HepG2 (cell line): Measurements from ENCODE around the gene KANSL1L. TPM values are rescaled to one million over a fixed set of nuclear protein-coding genes. Genes with fewer than 3 reads are reported as not detected.

ENCODE experiments used
- MXI1 ChIP-seq: IDR thresholded peaks from 3 replicates; pipeline ENCODE4 v1.6.1; 2012; ENCODE audit warnings: low read depth, low read length, inconsistent platforms, borderline replicate concordance
- NFKBIZ ChIP-seq: IDR thresholded peaks from 2 replicates; pipeline ENCODE4 v1.6.1; 2018; ENCODE audit warnings: missing genetic modification reagents, missing compliant biosample characterization
- PPARG ChIP-seq: conservative IDR thresholded peaks from 2 replicates; pipeline ENCODE4 v1.6.1; 2016; ENCODE audit warnings: missing biosample characterization, missing genetic modification reagents
- RERE ChIP-seq: IDR thresholded peaks from 2 replicates; pipeline ENCODE4 v1.6.1; 2016; ENCODE audit warnings: low read depth, missing genetic modification reagents, missing compliant biosample characterization
- SAFB2 ChIP-seq: sonication (generic); formaldehyde crosslinking; IDR thresholded peaks from 2 replicates; pipeline ENCODE4 v1.5.1; 2020; ENCODE audit warnings: missing genetic modification reagents, low read depth, mild to moderate bottlenecking, borderline replicate concordance
- SNAPC2 ChIP-seq: sonication (generic); formaldehyde crosslinking; IDR thresholded peaks from 2 replicates; pipeline ENCODE4 v1.8.1; 2022; ENCODE audit warnings: mild to moderate bottlenecking, missing genetic modification reagents
- STAT6 ChIP-seq: sonication (generic); formaldehyde crosslinking; IDR thresholded peaks from 2 replicates; pipeline ENCODE4 v1.4.0; 2020; ENCODE audit warnings: missing genetic modification reagents, mild to moderate bottlenecking, borderline replicate concordance
- TOE1 ChIP-seq: sonication (generic); formaldehyde crosslinking; IDR thresholded peaks from 2 replicates; pipeline ENCODE4 v1.4.0; 2020; ENCODE audit warnings: mild to moderate bottlenecking, missing genetic modification reagents
- ZFP36L1 ChIP-seq: sonication (generic); formaldehyde crosslinking; IDR thresholded peaks from 2 replicates; pipeline ENCODE4 v1.8.0; 2022; ENCODE audit warnings: mild to moderate bottlenecking, missing genetic modification reagents, moderate library complexity
- ZFP62 ChIP-seq: sonication (generic); formaldehyde crosslinking; IDR thresholded peaks from 2 replicates; pipeline ENCODE4 v1.4.0; 2020; ENCODE audit warnings: missing genetic modification reagents
- ZNF687 ChIP-seq: sonication (generic); formaldehyde crosslinking; IDR thresholded peaks from 2 replicates; pipeline ENCODE4 v1.5.1; 2020; ENCODE audit warnings: mild to moderate bottlenecking, missing genetic modification reagents, moderate library complexity
- ZNF792 ChIP-seq: IDR thresholded peaks from 2 replicates; pipeline ENCODE4 v1.6.1; 2016
- polyA plus RNA-seq, 8 experiments: library from polyadenylated mRNA; depleted of rRNA in 3 of 8; stranded (reverse) in 7 of 8; unstranded in 1 of 8; fragments of >200 nt; fragmentation: Illumina TruSeq in 4 of 8; extraction: Trizol in 4 of 8; gene quantifications; 2 replicates each; pipeline versions ENCODE4 v1.2.1 to v1.2.3, GENCODE V29; 2011 to 2016; ENCODE audit warnings: low read depth in 4 of 8, missing spikeins in 1 of 8, mixed read lengths in 1 of 8; ENCODE audit not compliant: insufficient read depth in 1 of 8
- total RNA-seq, 5 experiments: library from RNA; depleted of rRNA; stranded (reverse); fragments of >200 nt; fragmentation: Illumina TruSeq; extraction: Trizol; gene quantifications; 2 replicates each; pipeline ENCODE4 v1.2.3, GENCODE V29; 2016; ENCODE audit warnings: low read depth in 1 of 5

Gene KANSL1L
- total and polyA plus RNA-seq, 2 of the 13 experiments (the other 11 are each of a cell fraction or from before 2014, with no cell fraction given) = 5.4 to 10.3 TPM

- peak; percentile 98 for TF ChIP-seq ZNF687
- 0 out of 2 replicates have a peak, but pooled peaks have one; percentile 53 for TF ChIP-seq ZNF792
- 0 out of 2 replicates have a peak, but pooled peaks have one; percentile 40 for TF ChIP-seq PPARG (CRISPR knock-in tag)
- TF ChIP-seq STAT6 (CRISPR knock-in tag) = no peak
- TF ChIP-seq RERE (CRISPR knock-in tag) = no peak
- no peak for TF ChIP-seq ZFP62 (CRISPR knock-in tag)
- TF ChIP-seq TOE1 (CRISPR knock-in tag) = no peak
- peak; percentile 100 for TF ChIP-seq NFKBIZ (CRISPR knock-in tag)
- TF ChIP-seq ZFP36L1 (CRISPR knock-in tag) = no peak
- TF ChIP-seq MXI1 = peak; percentile 63; the same call in 1 of the 3 replicates
- no peak for TF ChIP-seq SAFB2 (CRISPR knock-in tag)
- TF ChIP-seq SNAPC2 (CRISPR knock-in tag) = peak; percentile 67; the same call in 1 of the 2 replicates
These were observed at the start of gene KANSL1L (continued) for GRCh38 chr2:210171309-210172218.
